Activated T-cell treated with anti-CD3 and anti-CD28 coated beads, Interleukin-2, amount 50 U/mL, for 1 hour (primary cell): Measurements from ENCODE around the gene GNAI2.
"Not testable (repeated sequence)": the region's sequence is repeated elsewhere in the genome, so short reads cannot be mapped to it uniquely, and the experiment has no call there.

Source experiments
- DNase-seq: peaks from one replicate; pipeline ENCODE4 v3.0.0-alpha.2; 2020

GNAI2 gene

GRCh38 chr3:50249457-50249856 is 13.5 kb downstream of the GNAI2 start:
- no peak for DNase-seq

GRCh38 chr3:50250514-50250913 is 14.5 kb downstream of the GNAI2 start:
- DNase-seq: no peak

GRCh38 chr3:50251220-50251619 is 15.2 kb downstream of the GNAI2 start:
- no peak for DNase-seq

- DNase-seq: no peak
Measured at GRCh38 chr3:50254577-50255250, 18.7 kb downstream of the GNAI2 start.

- no peak for DNase-seq
Measured at GRCh38 chr3:50255251-50255615, 19.2 kb downstream of the GNAI2 start.

- DNase-seq: peak; percentile 48
Measured at GRCh38 chr3:50256978-50257890, 21.2 kb downstream of the GNAI2 start.

- DNase-seq: no peak
Measured at GRCh38 chr3:50258029-50258680, 22.2 kb downstream of the GNAI2 start.

- no peak for DNase-seq
Measured at GRCh38 chr3:50258979-50259378, 23.0 kb downstream of the GNAI2 start.

GRCh38 chr3:50259432-50260026 is 23.5 kb downstream of the GNAI2 start:
- no peak for DNase-seq

- DNase-seq: peak; percentile 88
Measured at GRCh38 chr3:50260027-50260941, 24.3 kb downstream of the GNAI2 start.

GRCh38 chr3:50260942-50261441 is 25.0 kb downstream of the GNAI2 start:
- no peak for DNase-seq

- DNase-seq: no peak
Measured at GRCh38 chr3:50261505-50261904, 25.5 kb downstream of the GNAI2 start.

- DNase-seq: not testable (repeated sequence)
Measured at GRCh38 chr3:50262200-50262599, 26.2 kb downstream of the GNAI2 start.

GRCh38 chr3:50262778-50263177 is 26.8 kb downstream of the GNAI2 start:
- no peak for DNase-seq

GRCh38 chr3:50263478-50264382 is 27.7 kb downstream of the GNAI2 start:
- DNase-seq: no peak

GRCh38 chr3:50264383-50264963 is 28.5 kb downstream of the GNAI2 start:
- no peak for DNase-seq

- DNase-seq: no peak
Measured at GRCh38 chr3:50264964-50265485, 29.0 kb downstream of the GNAI2 start.

GRCh38 chr3:50265571-50265970 is 29.6 kb downstream of the GNAI2 start:
- no peak for DNase-seq

- no peak for DNase-seq
Measured at GRCh38 chr3:50266017-50266416, 30.0 kb downstream of the GNAI2 start.

- DNase-seq: no peak
Measured at GRCh38 chr3:50266836-50267235, 30.8 kb downstream of the GNAI2 start.
